Mesenteric fat pad (tissue), 1 donor: ENCODE data around the gene SH3D19. TPM values are rescaled to one million over a fixed set of nuclear protein-coding genes. Genes with fewer than 3 reads are reported as not detected.

ENCODE experiments used
- DNase-seq: peaks from one replicate; pipeline ENCODE4 v3.0.0-alpha.2; 2020; ENCODE audit warnings: low spot score
- total RNA-seq: library from RNA; stranded (reverse); fragmentation: NEBNext Ultra II Directional; extraction: Animal tissue kit (Norgen Biotek cat#: 25700); gene quantifications from one replicate; pipeline ENCODE4 v1.2.1, GENCODE V29; 2021
- donor health status: DM: yes; HTN: yes; CAD: no.

The SH3D19 gene
- total RNA-seq, 1 donor from 2014 or later: 162 TPM

DNA sequence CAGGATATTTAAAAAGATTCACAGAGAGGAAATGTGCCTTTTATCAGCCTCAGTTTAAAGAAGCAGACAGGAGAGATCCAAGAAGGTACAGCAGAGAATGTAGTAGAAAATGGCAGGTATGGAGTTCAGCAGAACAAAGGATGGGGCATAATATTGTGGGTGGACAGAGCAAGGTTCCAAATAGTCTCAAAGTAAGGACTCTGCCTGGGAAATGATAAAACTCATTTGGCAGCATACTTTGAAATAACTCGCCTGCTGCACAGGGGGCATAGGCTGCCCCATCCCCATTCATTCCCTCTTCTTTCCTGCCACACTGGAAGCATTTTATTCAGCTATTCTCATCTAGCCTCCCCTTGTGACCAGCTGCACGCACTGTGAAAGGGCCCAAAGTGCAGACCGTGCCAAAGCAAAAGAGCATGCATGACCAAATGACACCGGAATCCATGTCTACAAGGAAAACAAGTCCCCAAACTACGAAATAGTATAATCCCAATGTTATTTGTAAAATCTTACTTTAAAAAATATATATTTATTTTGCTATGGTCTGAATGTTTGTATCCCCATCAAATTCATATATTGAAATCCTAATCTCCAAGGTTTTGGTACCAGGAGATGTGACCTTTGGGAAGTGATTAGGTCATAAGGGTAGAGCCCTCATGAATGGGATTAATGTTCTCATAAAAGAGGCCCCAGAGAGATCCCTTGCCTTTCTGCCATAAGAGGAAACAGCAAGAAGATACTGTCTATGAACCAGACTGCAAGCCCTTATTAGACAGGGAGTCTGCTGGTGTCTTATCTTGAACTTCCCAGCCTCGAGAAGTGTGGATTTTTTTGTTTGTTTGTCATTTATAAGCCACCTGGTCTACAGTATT, 125.8 kb downstream of the SH3D19 start:
- DNase-seq: no peak

DNA sequence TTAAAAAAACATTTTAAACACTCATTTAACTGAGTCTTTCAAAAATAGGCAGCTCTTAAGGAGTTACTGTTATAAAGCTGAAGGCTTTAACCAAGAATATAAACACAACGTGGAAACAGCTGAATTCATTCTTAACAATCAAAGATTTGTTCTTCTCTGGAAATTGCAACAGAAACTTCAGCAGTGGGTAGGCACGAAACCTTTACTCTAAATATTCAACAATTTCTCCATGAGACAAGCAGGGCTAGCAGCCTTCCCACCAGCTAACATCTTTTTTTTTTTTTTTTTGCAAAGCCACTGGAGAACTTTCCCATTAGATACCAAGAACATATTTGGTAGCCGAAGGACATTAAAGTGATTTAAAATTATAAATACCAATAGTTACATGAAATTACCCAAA, 126.7 kb downstream of the SH3D19 start:
- DNase-seq: no peak

DNA sequence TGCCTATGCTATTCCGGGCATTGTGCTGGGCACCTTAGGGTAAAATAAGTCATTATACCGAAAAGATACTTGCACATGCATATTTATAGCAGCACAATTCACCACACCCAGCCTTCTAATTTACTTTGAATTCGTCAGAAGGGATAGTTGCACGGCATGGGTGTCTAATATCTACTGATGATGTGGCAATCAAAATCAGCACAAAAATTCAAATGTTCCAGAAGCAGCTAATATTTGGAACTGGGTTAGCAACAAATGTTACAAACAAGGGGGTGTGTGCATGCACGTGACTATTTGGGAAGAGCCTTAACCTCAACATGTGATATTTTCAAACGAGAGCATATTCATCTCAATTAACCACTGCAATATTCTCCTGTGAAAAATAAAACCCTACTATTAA, 128.2 kb downstream of the SH3D19 start:
- no peak for DNase-seq

DNA sequence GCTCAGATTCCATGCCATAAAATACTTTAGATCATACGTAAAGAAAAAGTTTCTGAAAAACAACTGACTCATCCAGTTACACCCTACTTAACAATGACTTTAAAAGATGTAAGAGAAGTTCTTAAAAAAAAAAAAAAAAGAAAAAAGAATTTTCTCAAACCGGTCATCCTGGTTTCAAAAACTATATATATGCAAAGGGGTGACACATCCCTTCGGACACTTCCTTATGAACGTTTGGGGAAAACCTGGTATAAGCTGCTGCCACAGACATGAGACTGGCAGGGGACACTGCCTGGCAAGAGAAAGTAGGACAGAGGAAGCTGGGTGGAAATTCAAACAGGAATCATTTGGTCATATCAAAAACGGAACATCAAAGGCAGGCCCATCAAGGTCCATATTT, 129.6 kb downstream of the SH3D19 start:
- no peak for DNase-seq

DNA sequence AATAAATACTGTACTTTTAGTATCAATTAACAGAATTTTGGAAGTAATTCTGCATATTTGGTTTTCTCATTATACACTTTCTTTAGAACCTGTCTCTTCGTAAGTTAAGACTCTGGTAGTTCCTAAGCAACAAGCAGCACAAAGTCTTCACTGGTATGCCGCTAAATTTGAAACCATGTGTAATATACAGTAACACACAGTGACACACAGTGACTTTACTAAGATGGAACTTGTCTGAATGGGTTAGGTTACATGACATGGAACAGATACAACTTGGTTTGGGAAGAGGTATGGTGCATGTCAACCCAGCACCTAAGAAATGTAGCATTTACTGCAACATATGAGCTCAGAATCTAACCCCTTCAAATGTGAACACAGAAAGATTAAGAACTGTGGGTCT, 132.0 kb downstream of the SH3D19 start:
- no peak for DNase-seq

DNA sequence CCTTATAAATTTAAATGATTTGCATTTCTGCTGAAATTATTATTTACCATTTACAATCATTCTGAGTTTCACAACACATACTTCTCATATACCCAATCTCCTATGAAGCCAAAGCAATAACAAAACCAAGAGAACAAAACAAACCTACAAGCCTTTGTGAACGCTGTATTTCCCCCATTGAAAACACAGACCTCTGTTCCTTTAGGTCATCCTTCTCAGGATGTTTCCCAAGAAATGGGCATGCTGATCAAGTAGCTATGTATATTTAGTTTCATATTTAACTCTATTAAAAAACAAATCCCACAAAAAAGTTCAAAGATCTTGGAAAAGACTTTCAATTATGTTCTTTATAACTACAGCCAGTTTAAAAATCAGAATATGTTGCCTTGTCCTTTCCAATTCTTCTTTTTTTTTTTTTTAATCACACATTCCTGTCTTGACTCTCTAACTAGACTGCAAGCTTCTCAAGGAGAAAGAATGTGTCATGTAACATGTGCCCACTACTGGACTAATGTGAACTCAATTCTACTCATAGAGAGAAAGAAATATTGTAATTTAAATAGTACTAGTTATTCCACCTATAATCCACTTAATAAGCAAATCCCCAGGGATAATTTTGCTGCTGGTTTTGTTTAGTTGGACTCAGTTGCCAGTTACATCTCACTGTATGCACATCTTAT, 132.7 kb downstream of the SH3D19 start:
- no peak for DNase-seq

DNA sequence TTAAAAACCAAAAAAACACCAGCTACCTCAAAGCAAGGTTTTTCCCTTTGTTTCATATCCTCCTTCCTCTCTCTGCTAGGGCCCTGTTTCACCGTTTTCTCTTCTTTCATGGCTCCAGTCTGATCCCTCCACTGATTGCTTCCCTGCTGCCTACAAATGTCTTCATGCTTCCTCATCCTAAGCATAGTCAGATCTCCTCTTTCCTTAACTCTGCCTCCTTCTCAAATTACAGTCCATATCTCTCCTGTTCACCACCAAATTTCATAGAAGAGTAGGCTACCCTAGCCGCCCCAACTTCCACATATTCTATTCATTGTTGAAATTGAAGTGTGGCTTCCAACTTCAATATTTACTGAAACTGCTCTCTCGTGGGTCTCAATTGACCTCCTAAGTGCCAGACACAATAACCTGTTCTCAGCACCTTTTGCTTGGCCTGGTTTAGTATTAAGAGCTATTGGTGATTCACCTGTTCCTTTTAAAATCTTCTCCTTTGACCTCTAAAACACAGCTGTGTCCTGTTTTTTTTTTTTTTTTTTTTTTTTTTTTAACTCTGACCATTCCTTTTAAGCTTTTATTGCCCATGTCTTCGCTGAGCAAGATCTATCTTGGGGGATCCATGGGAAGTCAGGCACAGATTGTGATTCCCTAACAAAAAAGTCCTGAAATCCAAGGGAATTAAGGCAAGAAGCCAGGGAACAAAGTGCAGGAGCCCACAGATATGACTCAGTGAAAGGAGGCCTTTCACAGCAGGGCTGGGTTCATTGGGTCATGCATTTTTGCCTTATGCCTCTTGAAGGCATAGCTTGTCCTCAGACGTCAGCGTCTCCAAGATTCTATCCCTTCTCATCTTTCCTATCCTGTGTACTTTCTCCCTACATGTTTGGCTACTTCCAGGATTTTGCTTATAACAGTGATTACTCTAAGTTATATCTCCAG, 140.6 kb downstream of the SH3D19 start:
- DNase-seq: no peak

DNA sequence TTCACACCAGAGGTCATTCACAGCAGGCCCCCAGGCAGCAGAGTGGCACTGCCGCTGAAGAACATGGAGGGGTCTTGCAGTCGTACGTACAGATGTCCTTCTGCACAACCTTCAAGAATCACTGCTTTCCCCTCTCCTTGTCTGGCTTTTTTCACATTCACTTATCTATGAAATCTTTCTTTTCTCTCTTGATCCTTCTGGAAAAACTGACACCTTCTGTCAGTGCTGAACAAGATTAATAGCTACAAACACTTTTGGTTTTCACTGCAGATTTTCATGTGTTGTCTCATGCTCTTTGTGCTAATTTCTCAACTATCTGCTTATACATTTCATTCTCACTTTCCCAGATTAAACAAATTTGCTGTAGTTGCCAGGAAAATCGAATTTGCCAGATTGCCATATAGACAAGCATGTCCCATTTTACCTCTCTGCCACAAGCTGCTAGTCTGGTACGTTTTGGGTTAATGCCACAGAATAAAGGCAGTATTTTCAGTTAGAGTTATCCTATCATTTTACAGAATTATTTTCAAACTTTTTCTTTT, 142.9 kb downstream of the SH3D19 start:
- no peak for DNase-seq

DNA sequence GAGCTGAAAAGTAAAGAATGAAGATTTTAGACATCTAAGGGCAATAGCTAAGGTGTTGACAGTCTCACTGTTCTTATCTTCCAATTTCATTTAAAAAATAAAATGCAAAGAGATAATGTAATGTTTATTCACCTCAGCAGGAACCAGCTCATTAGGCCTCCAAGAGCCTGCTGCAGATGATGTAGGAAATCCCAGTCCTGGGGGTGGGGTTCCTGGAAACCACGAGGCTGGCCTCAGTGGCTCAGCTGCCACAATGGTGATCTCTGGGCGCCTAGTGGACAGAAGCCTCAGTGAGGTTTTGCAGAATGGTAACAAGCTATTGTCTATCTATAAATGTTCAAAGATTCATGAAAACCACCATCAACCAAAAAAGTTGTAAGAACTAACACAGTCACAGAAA, 148.7 kb downstream of the SH3D19 start:
- no peak for DNase-seq

DNA sequence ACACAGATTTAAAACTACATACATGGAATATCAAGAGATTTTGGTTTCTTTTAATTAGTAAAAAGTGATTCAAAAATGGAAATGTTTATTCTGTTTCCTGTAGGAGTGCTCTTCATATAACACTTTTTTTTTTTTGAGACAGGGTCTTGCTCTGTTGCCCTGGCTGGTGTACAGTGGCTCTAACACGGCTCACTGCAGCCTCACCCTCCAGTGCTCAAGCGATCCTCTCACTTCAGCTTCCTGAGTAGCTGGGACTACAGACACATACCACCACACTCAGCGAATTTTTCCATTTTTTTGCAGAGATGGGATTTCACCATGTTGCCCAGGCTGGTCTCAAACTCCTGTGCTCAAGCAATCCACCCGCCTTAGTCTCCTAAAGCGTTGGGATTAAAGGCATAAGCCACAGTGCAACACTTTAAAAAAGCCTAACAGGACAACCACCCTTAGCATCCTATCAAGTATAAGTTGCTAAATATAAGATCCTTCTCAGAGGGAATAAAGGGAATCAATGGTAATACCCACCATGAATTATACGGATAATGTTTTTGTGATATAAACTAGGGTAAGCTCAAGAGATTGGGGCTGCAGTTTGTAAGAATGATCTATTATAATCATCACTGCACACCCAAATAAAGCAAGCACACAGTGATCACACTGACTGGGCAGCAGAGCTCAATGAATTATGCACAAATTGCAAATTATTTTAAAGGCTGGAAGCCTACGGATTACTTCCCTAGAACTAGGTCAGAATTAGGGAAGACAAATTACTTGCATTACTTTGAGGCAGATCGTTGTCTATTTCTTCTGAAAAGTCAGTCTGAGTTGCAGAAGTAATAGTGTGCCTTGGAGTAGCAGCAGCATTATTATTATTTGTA, 149.4 kb downstream of the SH3D19 start:
- DNase-seq: no peak

DNA sequence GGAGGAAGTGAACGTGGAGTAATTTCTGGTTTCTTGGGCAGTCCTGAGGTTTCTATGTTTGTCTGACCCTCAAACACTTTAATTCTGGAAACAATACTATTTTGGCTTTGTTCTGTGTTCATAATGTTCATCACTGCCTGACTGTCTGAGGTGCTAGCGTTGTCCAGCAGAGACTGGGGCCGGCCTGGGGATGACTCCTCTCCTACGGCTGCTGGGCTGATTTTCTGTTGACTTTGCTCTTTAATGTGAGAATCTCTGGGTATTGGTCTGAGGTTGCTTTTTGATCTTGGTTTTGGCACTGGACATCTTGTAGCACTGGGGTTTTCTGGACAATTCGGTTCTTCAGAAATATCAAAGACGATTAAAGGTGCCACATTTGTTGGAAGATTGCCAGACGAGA, 150.2 kb downstream of the SH3D19 start:
- no peak for DNase-seq

DNA sequence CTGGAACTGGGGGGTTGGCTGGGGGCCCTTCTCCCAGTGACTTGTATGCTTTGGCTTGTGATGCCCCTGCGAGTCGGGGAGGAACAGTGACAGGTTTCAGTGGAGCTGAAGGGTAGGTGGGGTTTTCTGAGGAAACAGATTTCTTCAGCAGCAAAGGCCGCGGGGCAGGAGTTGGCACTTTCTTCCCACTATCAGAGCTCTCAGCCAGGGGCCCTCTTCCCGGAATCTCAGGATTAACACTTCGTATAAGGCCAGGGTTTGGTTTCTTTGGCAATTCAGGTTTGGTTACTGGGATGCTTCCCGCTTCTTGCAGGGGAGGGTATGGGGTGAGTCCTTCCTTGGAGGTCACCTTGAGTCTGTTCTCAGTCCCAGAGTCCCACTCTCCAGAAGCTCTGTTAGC, 150.6 kb downstream of the SH3D19 start:
- no peak for DNase-seq

DNA sequence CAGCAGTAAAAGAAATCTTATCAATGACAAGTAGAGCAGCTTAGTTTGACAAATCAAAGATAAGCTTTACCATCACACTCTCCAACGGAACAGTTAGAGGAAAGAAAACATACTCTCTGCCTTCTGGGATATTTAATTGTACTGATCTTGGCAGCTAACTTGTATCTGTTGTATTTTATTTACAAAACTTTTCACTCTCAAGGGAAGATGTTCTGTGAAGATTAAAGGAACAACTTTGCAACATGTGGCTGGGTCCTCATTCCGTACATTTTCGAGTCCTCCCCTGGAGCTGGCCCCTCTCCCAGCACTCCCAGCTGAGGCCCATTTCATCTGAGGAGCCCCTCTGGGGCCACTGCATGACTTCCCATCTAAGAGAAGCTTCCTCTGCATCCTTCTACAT, 151.5 kb downstream of the SH3D19 start:
- DNase-seq: no peak

DNA sequence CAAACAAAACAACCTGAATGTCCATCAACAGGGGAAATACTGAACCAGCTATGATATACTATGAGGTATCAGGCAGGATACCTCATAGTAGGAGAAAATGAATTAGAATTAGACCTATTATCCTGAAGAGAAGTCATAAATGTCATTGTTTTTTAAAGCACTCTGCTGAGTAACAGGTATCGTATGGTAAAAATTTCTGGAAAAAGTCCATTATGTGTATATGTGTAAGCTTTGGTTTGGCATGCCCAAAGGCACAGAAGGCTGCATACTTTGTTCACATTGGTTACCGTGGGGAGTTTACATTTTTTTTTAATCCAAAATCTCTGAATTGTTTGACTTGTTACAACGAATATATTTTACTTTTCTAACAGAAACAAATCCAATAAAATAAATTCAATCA, 155.5 kb downstream of the SH3D19 start:
- no peak for DNase-seq

DNA sequence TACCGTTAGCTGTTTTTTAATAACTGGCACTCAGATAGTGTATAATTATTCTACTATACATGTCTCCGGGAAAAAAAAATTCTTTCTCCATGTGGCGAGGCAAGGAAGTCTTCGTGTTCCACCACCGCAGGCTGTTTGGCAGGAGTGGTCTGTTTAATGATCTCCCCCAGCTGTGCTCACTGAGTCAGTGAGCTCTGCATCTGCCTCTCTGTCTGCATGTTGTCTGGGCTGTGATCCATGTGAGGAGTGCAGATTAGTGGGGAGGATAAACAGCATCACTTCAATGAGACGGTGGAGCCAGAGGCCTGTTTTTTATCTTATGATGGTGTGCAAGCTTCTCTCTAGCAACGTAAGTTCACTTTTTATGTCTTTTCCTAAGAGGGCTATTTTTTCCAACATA, 156.2 kb downstream of the SH3D19 start:
- DNase-seq: no peak

DNA sequence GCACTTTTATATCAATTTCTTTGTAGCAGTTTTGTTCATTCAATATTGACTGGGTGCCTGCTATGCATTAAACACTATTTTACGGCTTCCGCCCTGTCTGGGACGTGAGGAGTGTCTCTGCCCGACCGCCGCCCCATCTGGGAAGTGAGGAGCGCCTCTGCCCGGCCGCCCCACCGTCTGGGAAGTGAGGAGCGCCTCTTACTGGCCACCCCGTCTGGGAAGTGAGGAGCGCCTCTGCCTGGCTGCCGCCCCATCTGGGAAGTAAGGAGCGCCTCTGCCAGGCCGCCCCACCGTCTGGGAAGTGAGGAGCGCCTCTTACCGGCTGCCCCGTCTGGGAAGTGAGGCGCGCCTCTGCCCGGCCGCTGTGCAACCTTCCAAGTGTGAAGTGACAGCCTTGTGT, 157.8 kb downstream of the SH3D19 start:
- no peak for DNase-seq

DNA sequence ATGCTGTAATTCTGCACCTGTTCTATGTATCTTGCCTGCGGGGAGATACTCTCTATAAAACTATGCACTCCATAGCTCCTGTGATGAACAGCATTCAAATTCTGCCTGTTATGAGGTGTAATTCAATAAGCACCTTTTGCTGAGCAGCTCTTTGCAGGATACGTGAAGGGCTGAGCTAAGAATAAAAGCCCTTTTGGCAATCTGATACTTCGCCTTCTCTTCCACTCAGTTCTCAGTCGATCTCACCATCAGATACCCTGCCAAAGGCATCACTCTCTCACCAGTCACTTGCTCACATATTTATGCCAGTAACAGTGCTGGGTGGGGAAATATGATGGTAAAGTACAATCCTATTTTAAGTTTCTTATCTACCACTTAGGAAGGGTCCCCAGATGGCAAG, 158.8 kb downstream of the SH3D19 start:
- no peak for DNase-seq

DNA sequence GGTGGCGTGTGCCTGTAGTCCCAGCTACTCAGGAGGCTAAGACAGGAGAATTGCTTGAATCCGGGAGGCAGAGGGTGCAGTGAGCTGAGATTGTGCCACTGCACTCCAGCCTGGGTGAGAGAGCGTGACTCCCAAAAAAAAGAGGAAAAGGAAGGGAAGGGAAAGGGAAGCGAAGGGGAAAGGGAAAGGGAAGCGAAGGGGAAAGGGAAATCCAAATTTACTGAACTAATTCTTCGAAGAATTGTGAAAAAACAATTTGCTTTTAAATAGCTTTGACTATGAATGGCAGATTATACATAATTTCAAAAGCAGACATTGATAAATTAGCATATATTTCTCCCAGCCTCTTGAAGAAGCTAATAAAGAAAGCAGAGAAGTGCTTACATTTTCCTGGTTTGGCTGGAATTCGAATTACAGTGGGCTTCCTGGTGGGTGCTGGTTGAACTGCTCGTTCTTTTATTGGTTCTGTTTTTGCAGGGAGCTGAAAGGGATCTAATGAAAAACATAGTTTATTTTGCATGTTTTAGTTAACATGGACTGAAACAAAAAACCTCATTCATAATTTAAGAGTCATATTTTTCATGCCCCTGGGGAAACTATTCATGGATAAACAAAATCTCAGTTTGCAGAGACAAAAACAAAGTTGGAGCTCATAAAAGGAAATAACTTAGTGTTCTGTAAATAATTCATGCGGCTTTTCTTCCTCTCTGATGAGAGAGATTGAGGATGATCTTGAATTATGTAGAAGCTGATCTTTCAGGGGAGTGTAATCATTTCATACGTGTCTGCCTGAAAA, 160.0 kb downstream of the SH3D19 start:
- DNase-seq: no peak

DNA sequence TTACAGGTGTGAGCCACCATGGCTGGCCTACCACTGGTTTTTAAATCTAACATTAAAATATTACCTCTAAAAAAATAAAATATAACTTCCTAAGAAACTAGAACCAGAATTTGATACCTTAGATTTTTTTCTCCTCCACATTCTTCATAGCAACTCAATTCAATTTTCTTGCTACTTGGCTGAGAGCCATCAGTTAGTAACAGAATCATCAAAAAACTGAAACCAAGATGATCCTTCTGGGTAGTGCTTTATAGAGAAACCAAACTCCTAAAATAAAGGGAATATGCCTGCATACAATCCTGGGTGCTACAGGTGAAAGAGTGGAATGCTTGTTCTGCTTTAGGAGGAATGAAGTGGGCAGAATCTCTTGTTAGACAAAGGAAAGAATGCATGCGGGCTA, 161.6 kb downstream of the SH3D19 start:
- no peak for DNase-seq

DNA sequence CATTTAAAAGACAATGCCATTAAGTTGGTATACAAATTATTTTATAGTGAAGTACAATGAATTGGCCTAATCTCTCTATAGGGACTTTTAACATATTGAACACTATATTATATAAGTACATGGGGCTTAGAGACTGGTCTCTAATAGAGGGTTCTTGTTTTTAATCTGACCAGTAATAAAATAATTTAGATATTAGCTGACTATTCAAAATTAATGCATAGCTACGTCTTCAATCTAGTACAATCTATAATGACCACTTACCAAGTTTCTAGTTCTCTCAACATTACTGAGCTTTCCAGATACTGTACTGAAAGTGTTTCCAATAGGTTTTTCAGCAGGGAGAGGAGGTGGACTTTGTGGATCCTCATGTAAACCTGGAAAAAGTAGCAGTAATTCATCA, 166.4 kb downstream of the SH3D19 start:
- no peak for DNase-seq
